HG03571 (cell line): ENCODE data around the gene REPS2.

Experiments
- ATAC-seq: cut with Tn5 transposase; IDR thresholded peaks from one replicate; pipeline ENCODE4 v1.9.1; 2021; ENCODE audit not compliant: unreplicated experiment

Gene REPS2

GRCh38 chrX:16946361-16946964 lies at the start of gene REPS2:
TSS of gene REPS2 (plus strand) at chrX:16946658. CDS start at chrX:16946862, 204 bp downstream.
- peak; percentile 95 for ATAC-seq

GRCh38 chrX:16897445-16897844 lies 49.0 kb upstream of the REPS2 start:
- ATAC-seq: no peak

GRCh38 chrX:16903274-16904022 lies 43.0 kb upstream of the REPS2 start:
- ATAC-seq: no peak

- ATAC-seq: no peak
Measured at GRCh38 chrX:16910376-16910775, 36.1 kb upstream of the REPS2 start.

GRCh38 chrX:16914058-16914457 lies 32.4 kb upstream of the REPS2 start:
- no peak for ATAC-seq

- ATAC-seq: no peak
Measured at GRCh38 chrX:16916561-16916960, 29.9 kb upstream of the REPS2 start.

GRCh38 chrX:16917120-16917519 lies 29.3 kb upstream of the REPS2 start:
- ATAC-seq: no peak

GRCh38 chrX:16918979-16919378 lies 27.5 kb upstream of the REPS2 start:
- no peak for ATAC-seq

- ATAC-seq: no peak
Measured at GRCh38 chrX:16920075-16920474, 26.4 kb upstream of the REPS2 start.

- ATAC-seq: no peak
Measured at GRCh38 chrX:16923157-16923556, 23.3 kb upstream of the REPS2 start.

GRCh38 chrX:16924631-16925480 lies 21.6 kb upstream of the REPS2 start:
- no peak for ATAC-seq

GRCh38 chrX:16930392-16930791 lies 16.1 kb upstream of the REPS2 start:
- no peak for ATAC-seq

- no peak for ATAC-seq
Measured at GRCh38 chrX:16931371-16931770, 15.1 kb upstream of the REPS2 start.

GRCh38 chrX:16931855-16932575 lies 14.4 kb upstream of the REPS2 start:
- ATAC-seq: no peak

- no peak for ATAC-seq
Measured at GRCh38 chrX:16934185-16934584, 12.3 kb upstream of the REPS2 start.

GRCh38 chrX:16946971-16947562 lies 609 bp downstream of the REPS2 start:
- peak; percentile 21 for ATAC-seq

- no peak for ATAC-seq
Measured at GRCh38 chrX:16950423-16950822, 4.0 kb downstream of the REPS2 start.

GRCh38 chrX:16953606-16954211 lies 7.3 kb downstream of the REPS2 start:
- ATAC-seq: no peak

- no peak for ATAC-seq
Measured at GRCh38 chrX:16957751-16958150, 11.3 kb downstream of the REPS2 start.

GRCh38 chrX:16958356-16958755 lies 11.9 kb downstream of the REPS2 start:
- no peak for ATAC-seq
